K562 treated with DMSO at 1 percent for 48 hours (cell line): ENCODE results near the gene FAM169A. TPM values are rescaled to one million over a fixed set of nuclear protein-coding genes. Genes with fewer than 3 reads are reported as not detected.

Experiments
- total RNA-seq: library from RNA; unstranded; fragments of 300-600 nt; gene quantifications from 2 replicates; pipeline ENCODE4 v1.2.3, GENCODE V29; 2022; ENCODE audit warnings: low replicate concordance; ENCODE audit errors: extremely low read depth

Gene FAM169A
- not detected in 2 replicates for total RNA-seq

GRCh38 chr5:74865804-74866595 is at the start of gene FAM169A:
Gene FAM169A (minus strand): TSS chr5:74866387. CDS start chr5:74841676, 24,711 bp downstream.

GRCh38 chr5:74766849-74767578 is 99.2 kb downstream of the FAM169A start, which contains the start of the genes GFM2 and NSA2:
Gene GFM2 (minus strand): TSS chr5:74767117. CDS start chr5:74763742, 3,375 bp downstream.
Gene NSA2 (plus strand): TSS chr5:74767249. CDS start chr5:74767361, 112 bp downstream.

Other genes with a start within 250 kb of the FAM169A start
- not detected in 2 replicates for gene ENC1, start 225.7 kb downstream of the FAM169A start, total RNA-seq
- gene HEXB, start 181.2 kb downstream of the FAM169A start, total RNA-seq = not detected in 2 replicates
- gene GFM2, start 99.3 kb downstream of the FAM169A start, total RNA-seq = not detected in 2 replicates
- gene NSA2, start 99.1 kb downstream of the FAM169A start, total RNA-seq = not detected in 2 replicates
- not detected in 2 replicates for gene GCNT4, start 186.2 kb upstream of the FAM169A start, total RNA-seq